Measurements from ENCODE around the gene MYO1F.

MYO1F gene

GRCh38 chr19:8477889-8478288 is 99.4 kb downstream of the MYO1F start:
- TF ChIP-seq HDGF (IDR thresholded peaks at IDR 0.05; ENCODE audit: borderline replicate concordance) (no peak), ELF4 (IDR thresholded peaks at IDR 0.05) (no peak), SP1 (IDR thresholded peaks at IDR 0.05) (no peak), FOXK2 (IDR thresholded peaks at IDR 0.05) (no peak), LEF1 (IDR thresholded peaks at IDR 0.05; ENCODE audit: borderline replicate concordance) (no peak), FOXA1 (IDR thresholded peaks at IDR 0.05) (no peak), TARDBP (IDR thresholded peaks at IDR 0.05) (no peak), ARNT (IDR thresholded peaks at IDR 0.05) (no peak), FOXM1 (IDR thresholded peaks at IDR 0.05; ENCODE audit: borderline replicate concordance) (no peak)
- DNase-seq (ENCODE audit: extremely low spot score), result no peak
- ChIA-PET CTCF (no interaction called here), POLR2A (interaction anchor here (1.6 kb wide), 1 partner anchor 36 kb away, joined by 5 read pairs; the partner anchor contains the start of gene ZNF414)

- DNase-seq (ENCODE audit: extremely low spot score), result no peak
- TF ChIP-seq FOXM1 (IDR thresholded peaks at IDR 0.05; ENCODE audit: borderline replicate concordance) (no peak), CTBP1 (IDR thresholded peaks at IDR 0.05; ENCODE audit: borderline replicate concordance) (no peak), BHLHE40 (IDR thresholded peaks at IDR 0.05; ENCODE audit: borderline replicate concordance) (no peak), TARDBP (IDR thresholded peaks at IDR 0.05) (no peak), FOXA1 (IDR thresholded peaks at IDR 0.05) (no peak), ELF4 (IDR thresholded peaks at IDR 0.05) (no peak), ARNT (IDR thresholded peaks at IDR 0.05) (no peak), LEF1 (IDR thresholded peaks at IDR 0.05; ENCODE audit: borderline replicate concordance) (no peak), ZNF384 (IDR thresholded peaks at IDR 0.05) (no peak), FOXK2 (IDR thresholded peaks at IDR 0.05) (no peak)
- CTCF ChIA-PET, result no interaction called here
- POLR2A ChIA-PET, result no interaction called here
Observed at GRCh38 chr19:8476524-8476923, 100.7 kb downstream of the MYO1F start.

- TF ChIP-seq HDGF (IDR thresholded peaks at IDR 0.05; ENCODE audit: borderline replicate concordance), result no peak
- TF ChIP-seq FOXA1 (IDR thresholded peaks at IDR 0.05), result no peak
- TF ChIP-seq FOXM1 (IDR thresholded peaks at IDR 0.05; ENCODE audit: borderline replicate concordance), result no peak
- TF ChIP-seq TARDBP (IDR thresholded peaks at IDR 0.05), result no peak
- no peak for TF ChIP-seq BHLHE40 (IDR thresholded peaks at IDR 0.05; ENCODE audit: borderline replicate concordance)
- TF ChIP-seq LEF1 (IDR thresholded peaks at IDR 0.05; ENCODE audit: borderline replicate concordance), result no peak
- TF ChIP-seq NFRKB (IDR thresholded peaks at IDR 0.05), result no peak
- no peak for TF ChIP-seq ELF4 (IDR thresholded peaks at IDR 0.05)
- TF ChIP-seq ZNF384 (IDR thresholded peaks at IDR 0.05), result no peak
- TF ChIP-seq SP1 (IDR thresholded peaks at IDR 0.05), result no peak
- TF ChIP-seq PKNOX1 (IDR thresholded peaks at IDR 0.05), result no peak
- TF ChIP-seq L3MBTL2 (conservative IDR thresholded peaks at IDR 0.05), result no peak
- no peak for TF ChIP-seq ARNT (IDR thresholded peaks at IDR 0.05)
- TF ChIP-seq FOXK2 (IDR thresholded peaks at IDR 0.05), result no peak
- no peak for TF ChIP-seq SUZ12 (IDR thresholded peaks at IDR 0.05)
- TF ChIP-seq CTBP1 (IDR thresholded peaks at IDR 0.05; ENCODE audit: borderline replicate concordance), result no peak
- ChIA-PET POLR2A (no interaction called here), CTCF (no interaction called here)
- no peak for DNase-seq (ENCODE audit: extremely low spot score)
Observed at GRCh38 chr19:8475005-8475404, 102.2 kb downstream of the MYO1F start.

GRCh38 chr19:8473648-8474476 is 103.4 kb downstream of the MYO1F start:
- DNase-seq (ENCODE audit: extremely low spot score), result no peak
- ChIA-PET POLR2A (no interaction called here), CTCF (no interaction called here)
- TF ChIP-seq ELF4 (IDR thresholded peaks at IDR 0.05) (no peak), HDGF (IDR thresholded peaks at IDR 0.05; ENCODE audit: borderline replicate concordance) (no peak), FOXA1 (IDR thresholded peaks at IDR 0.05) (no peak), FOXM1 (IDR thresholded peaks at IDR 0.05; ENCODE audit: borderline replicate concordance) (no peak), NFRKB (IDR thresholded peaks at IDR 0.05) (no peak), L3MBTL2 (conservative IDR thresholded peaks at IDR 0.05) (no peak)

All from HEK293T (cell line).